Ishikawa (cell line): ENCODE data around the gene AACS.

Experiments used
- CEBPB ChIP-seq: IDR thresholded peaks from 2 replicates; pipeline ENCODE4 v1.6.1; 2012
- CREB1 ChIP-seq: IDR thresholded peaks from 2 replicates; pipeline ENCODE4 v1.6.1; 2012; ENCODE audit warnings: low read depth
- EGR1 ChIP-seq: IDR thresholded peaks from 2 replicates; pipeline ENCODE4 v1.6.1; 2012
- EP300 ChIP-seq: IDR thresholded peaks from 2 replicates; pipeline ENCODE4 v1.6.1; 2012; ENCODE audit warnings: borderline replicate concordance
- FOXM1 ChIP-seq: IDR thresholded peaks from 2 replicates; pipeline ENCODE4 v1.6.1; 2012; ENCODE audit warnings: low read depth, borderline replicate concordance
- MAX ChIP-seq: IDR thresholded peaks from 2 replicates; pipeline ENCODE4 v1.6.1; 2012
- RAD21 ChIP-seq: IDR thresholded peaks from 2 replicates; pipeline ENCODE4 v1.6.1; 2012; ENCODE audit warnings: low read depth
- REST ChIP-seq: IDR thresholded peaks from 2 replicates; pipeline ENCODE4 v1.6.1; 2012; ENCODE audit warnings: low read depth, mild to moderate bottlenecking
- TAF1 ChIP-seq: IDR thresholded peaks from 2 replicates; pipeline ENCODE4 v1.6.1; 2012; ENCODE audit warnings: low read depth, mild to moderate bottlenecking
- TEAD4 ChIP-seq: IDR thresholded peaks from 2 replicates; pipeline ENCODE4 v1.6.1; 2012
- USF1 ChIP-seq: IDR thresholded peaks from 2 replicates; pipeline ENCODE4 v1.6.1; 2012
- YY1 ChIP-seq: IDR thresholded peaks from 2 replicates; pipeline ENCODE4 v1.6.1; 2012; ENCODE audit warnings: low read depth
- ZBTB7A ChIP-seq: IDR thresholded peaks from 2 replicates; pipeline ENCODE4 v1.6.1; 2012; ENCODE audit warnings: low read depth

- TF ChIP-seq EP300: no peak
- no peak for TF ChIP-seq TAF1
- no peak for TF ChIP-seq ZBTB7A
- no peak for TF ChIP-seq EGR1
- no peak for TF ChIP-seq YY1
- TF ChIP-seq REST: no peak
- no peak for TF ChIP-seq MAX
- no peak for TF ChIP-seq USF1
- TF ChIP-seq CEBPB: no peak
- TF ChIP-seq TEAD4: no peak
- no peak for TF ChIP-seq CREB1
- TF ChIP-seq FOXM1: no peak
- no peak for TF ChIP-seq RAD21
These were observed 78.3 kb downstream of the AACS start for GRCh38 chr12:125143491-125143890.
